Chondrocyte (in vitro differentiated cells): ENCODE results near the gene TAF11L14. TPM values are rescaled to one million over a fixed set of nuclear protein-coding genes. Genes with fewer than 3 reads are reported as not detected.
"Not testable (repeated sequence)": the region's sequence is repeated elsewhere in the genome, so short reads cannot be mapped to it uniquely, and the experiment has no call there.

Source experiments
- DNase-seq: peaks from one replicate; pipeline ENCODE4 v3.0.0; 2021; ENCODE audit warnings: mixed read lengths, low spot score
- H3K27ac Mint-ChIP-seq: one replicate; pipeline ENCODE4 v1.8.0; 2021; ENCODE audit warnings: mild to moderate bottlenecking, moderate library complexity, mixed read lengths; ENCODE audit not compliant: unreplicated experiment
- H3K27me3 Mint-ChIP-seq: 2 replicates; pipeline ENCODE4 v1.8.0; 2021; ENCODE audit warnings: low read depth, mixed read lengths
- H3K36me3 Mint-ChIP-seq: 2 replicates; pipeline ENCODE4 v1.8.0; 2021; ENCODE audit warnings: low read depth, mixed read lengths
- H3K4me1 Mint-ChIP-seq: 2 replicates; pipeline ENCODE4 v1.8.0; 2021; ENCODE audit warnings: low read depth, mild to moderate bottlenecking, mixed read lengths
- H3K4me3 Mint-ChIP-seq: one replicate; pipeline ENCODE4 v1.8.0; 2021; ENCODE audit warnings: mild to moderate bottlenecking, moderate library complexity, mixed read lengths; ENCODE audit not compliant: unreplicated experiment
- H3K9me3 Mint-ChIP-seq: 2 replicates; pipeline ENCODE4 v1.8.0; 2021; ENCODE audit warnings: low read depth, mixed read lengths
- CTCF ChIP-seq: fragments of 200-600 bp; sonication (generic); IDR thresholded peaks from 2 replicates; pipeline ENCODE4 v1.5.0; 2021; ENCODE audit warnings: antibody characterized with exemption, mild to moderate bottlenecking, moderate library complexity
- long read RNA-seq: library from polyadenylated mRNA; stranded (forward); transcript quantifications from one replicate; pipeline ENCODE4 v2.0.0, GENCODE V29; 2021
- total RNA-seq: library from RNA; stranded (reverse); gene quantifications from 3 replicates; pipeline ENCODE4 v1.2.1, GENCODE V29; 2021

Gene TAF11L14
- total RNA-seq: not detected in 3 replicates
- long read RNA-seq: 0 reads

- TF ChIP-seq CTCF: no peak
- Mint-ChIP-seq H3K27me3 (no peaks in the 10 kb centered on the region), H3K36me3 (no peaks in the 10 kb centered on the region), H3K27ac (no peak within 1 kb of the TSS), H3K4me1 (no peaks in the 10 kb centered on the region), H3K4me3 (no peak within 1 kb of the TSS), H3K9me3 (no peaks in the 10 kb centered on the region)
- DNase-seq: no peak
These were observed at the start of gene TAF11L14 for GRCh38 chr5:17634160-17634559. TSS of gene TAF11L14 (plus strand) at chr5:17634460.

GRCh38 chr5:17585658-17586057, 48.6 kb upstream of the TAF11L14 start, which contains the start of gene TAF11L7:
TSS of gene TAF11L7 (minus strand) at chr5:17585758.
- DNase-seq, H3K27ac Mint-ChIP-seq, H3K27me3 Mint-ChIP-seq, H3K4me1 Mint-ChIP-seq, H3K9me3 Mint-ChIP-seq, H3K4me3 Mint-ChIP-seq, H3K36me3 Mint-ChIP-seq: not testable (repeated sequence)

GRCh38 chr5:17590860-17591259, 43.4 kb upstream of the TAF11L14 start, which contains the start of gene TAF11L8:
TSS of gene TAF11L8 (minus strand) at chr5:17590960.
- not testable (repeated sequence) for H3K4me1 Mint-ChIP-seq, DNase-seq, H3K27me3 Mint-ChIP-seq, H3K27ac Mint-ChIP-seq, H3K9me3 Mint-ChIP-seq, H3K4me3 Mint-ChIP-seq, H3K36me3 Mint-ChIP-seq

GRCh38 chr5:17594255-17594654, 40.0 kb upstream of the TAF11L14 start, which contains the start of gene TAF11L9:
TSS of gene TAF11L9 (minus strand) at chr5:17594394.
- not testable (repeated sequence) for H3K4me1 Mint-ChIP-seq, H3K27ac Mint-ChIP-seq, H3K9me3 Mint-ChIP-seq, H3K4me3 Mint-ChIP-seq, H3K27me3 Mint-ChIP-seq, H3K36me3 Mint-ChIP-seq
- DNase-seq: peak; percentile 99

GRCh38 chr5:17597728-17598127, 36.5 kb upstream of the TAF11L14 start, which contains the start of gene TAF11L10:
TSS of gene TAF11L10 (minus strand) at chr5:17597828.
- not testable (repeated sequence) for H3K4me1 Mint-ChIP-seq, H3K27ac Mint-ChIP-seq, H3K27me3 Mint-ChIP-seq, H3K9me3 Mint-ChIP-seq, H3K36me3 Mint-ChIP-seq, DNase-seq, H3K4me3 Mint-ChIP-seq

GRCh38 chr5:17603880-17604279, 30.4 kb upstream of the TAF11L14 start, which contains the start of gene TAF11L11:
TSS of gene TAF11L11 (plus strand) at chr5:17604183.
- H3K9me3 Mint-ChIP-seq, H3K27me3 Mint-ChIP-seq, H3K36me3 Mint-ChIP-seq, H3K4me3 Mint-ChIP-seq, H3K4me1 Mint-ChIP-seq, H3K27ac Mint-ChIP-seq, DNase-seq: not testable (repeated sequence)

GRCh38 chr5:17604951-17605350, 29.3 kb upstream of the TAF11L14 start:
- peaks cover 5% of the 10 kb centered on the region for H3K4me1 Mint-ChIP-seq
- H3K4me3 Mint-ChIP-seq: no peak overlapping the region
- TF ChIP-seq CTCF: no peak
- no peaks in the 10 kb centered on the region for H3K27me3 Mint-ChIP-seq
- H3K9me3 Mint-ChIP-seq: peaks cover 2% of the 10 kb centered on the region
- no peak overlapping the region for H3K27ac Mint-ChIP-seq
- H3K36me3 Mint-ChIP-seq: no peaks in the 10 kb centered on the region
- no peak for DNase-seq

GRCh38 chr5:17607461-17607860, 26.8 kb upstream of the TAF11L14 start:
- not testable (repeated sequence) for H3K27me3 Mint-ChIP-seq, H3K4me3 Mint-ChIP-seq, DNase-seq, H3K9me3 Mint-ChIP-seq, H3K36me3 Mint-ChIP-seq, H3K4me1 Mint-ChIP-seq, H3K27ac Mint-ChIP-seq

- not testable (repeated sequence) for H3K27me3 Mint-ChIP-seq, DNase-seq, H3K4me3 Mint-ChIP-seq, H3K4me1 Mint-ChIP-seq, H3K9me3 Mint-ChIP-seq, H3K36me3 Mint-ChIP-seq
- peak within 1 kb of the TSS; percentile 20 for H3K27ac Mint-ChIP-seq
These were observed 24.2 kb upstream of the TAF11L14 start, which contains the start of gene TAF11L12 for GRCh38 chr5:17610092-17610491. TSS of gene TAF11L12 (plus strand) at chr5:17610392.
